H1 (cell line): ENCODE measurements around the gene ACE. TPM values are rescaled to one million over a fixed set of nuclear protein-coding genes. Genes with fewer than 3 reads are reported as not detected.

Experiments used
- BCL11A ChIP-seq, 2 experiments: IDR thresholded peaks; one replicate each; pipeline ENCODE4 v1.6.1; 2011; ENCODE audit warnings: low read depth in 2 of 2, low read length in 2 of 2, mild to moderate bottlenecking in 2 of 2
- CHD7 ChIP-seq: fragments of 300-600 bp; sonication (generic); IDR thresholded peaks from 2 replicates; pipeline ENCODE4 v1.7.1; 2012; ENCODE audit warnings: low read length, moderate library complexity, mild to moderate bottlenecking, inconsistent platforms; ENCODE audit not compliant: insufficient replicate concordance
- EGR1 ChIP-seq: IDR thresholded peaks from 2 replicates; pipeline ENCODE4 v1.6.1; 2011; ENCODE audit warnings: low read depth, low read length, borderline replicate concordance
- KDM1A ChIP-seq: fragments of 200-600, 300-600 bp; sonication (generic); IDR thresholded peaks from 2 replicates; pipeline ENCODE4 v1.7.1; 2016; ENCODE audit warnings: mild to moderate bottlenecking, low read length, borderline replicate concordance
- KDM4A ChIP-seq: IDR thresholded peaks from one replicate; pipeline ENCODE4 v1.7.1; 2012; ENCODE audit warnings: low read depth, mild to moderate bottlenecking, moderate library complexity, low read length, inconsistent platforms; ENCODE audit not compliant: severe bottlenecking
- KDM5A ChIP-seq: fragments of 200-600 bp; IDR thresholded peaks from 2 replicates; pipeline ENCODE4 v1.7.1; 2012; ENCODE audit warnings: mild to moderate bottlenecking, low read length, inconsistent platforms, mixed read lengths
- POLR2AphosphoS5 ChIP-seq: IDR thresholded peaks from 2 replicates; pipeline ENCODE4 v1.6.1; 2011; ENCODE audit warnings: low read depth, low read length
- RNF2 ChIP-seq: fragments of 200-900, 300-1000 bp; sonication (generic); IDR thresholded peaks from 2 replicates; pipeline ENCODE4 v1.7.1; 2016; ENCODE audit warnings: borderline replicate concordance, low read depth, mild to moderate bottlenecking, antibody characterized with exemption, low read length; ENCODE audit not compliant: poor library complexity, severe bottlenecking; ENCODE audit errors: missing control alignments
- SRF ChIP-seq: IDR thresholded peaks from 2 replicates; pipeline ENCODE4 v1.6.1; 2011; ENCODE audit warnings: mild to moderate bottlenecking, low read depth, low read length, moderate library complexity
- TAF7 ChIP-seq: optimal IDR thresholded peaks from 2 replicates; pipeline ENCODE3; 2011; ENCODE audit warnings: low read depth, mild to moderate bottlenecking, inconsistent platforms, low read length, moderate library complexity, borderline replicate concordance
- YY1 ChIP-seq: IDR thresholded peaks from 2 replicates; pipeline ENCODE4 v1.6.1; 2011; ENCODE audit warnings: low read depth, mild to moderate bottlenecking, low read length
- polyA plus RNA-seq, 7 experiments: library from polyadenylated mRNA; depleted of rRNA in 3 of 7; stranded (reverse) in 5 of 7; unstranded in 2 of 7; fragments of >200 nt in 5 of 7; fragments of 200-250 nt in 2 of 7; gene quantifications; 1 replicate in 5 of 7; 2 replicates in 1 of 7; 4 replicates in 1 of 7; pipeline versions ENCODE4 v1.2.1 to v1.2.3, GENCODE V29; 2011 to 2013; ENCODE audit warnings: missing spikeins in 2 of 7, mixed read lengths in 2 of 7
- total RNA-seq: library from RNA; stranded (reverse); fragmentation: NEBNext Ultra II Directional; extraction: Animal tissue kit (Norgen Biotek cat#: 25700); gene quantifications from 2 replicates; pipeline ENCODE4 v1.2.1, GENCODE V29; 2021

ACE gene
- total and polyA plus RNA-seq, 2 of the 8 experiments (the other 6 are each of a cell fraction or from before 2014, with no cell fraction given) = 2.5 to 5.5 TPM

- TF ChIP-seq CHD7 (no peak), KDM4A (no peak), EGR1 (no peak), POLR2AphosphoS5 (no peak), KDM5A (no peak), BCL11A (IDR thresholded peaks at IDR 0.05; ENCODE audit: low read depth in 2 of 2, low read length in 2 of 2) (no peak), TAF7 (no peak), KDM1A (no peak), RNF2 (no peak), YY1 (no peak), SRF (no peak)
These were observed 37.6 kb downstream of the ACE start (continued) for GRCh38 chr17:63514477-63514876.
